A673 (cell line): ENCODE measurements around the gene APELA. TPM values are rescaled to one million over a fixed set of nuclear protein-coding genes. Genes with fewer than 3 reads are reported as not detected.
A peak's percentile ranks its signal among the peaks of the same experiment; 100 is the strongest.

Experiments used
- BruUV-seq: library from RNA; stranded (reverse); fragments of 400-500 nt; replicated peaks from 2 replicates; lab custom pipeline; 2021; lab: Mats Ljungman, UMichigan
- CTCF ChIA-PET: fragments of 300-600 bp; sonication (Branson Sonifier 250); formaldehyde crosslinking; loops from one replicate; lab custom pipeline; 2022; ENCODE audit warnings: antibody characterized with exemption; lab: Charles Lee
- POLR2A ChIA-PET: fragments of 300-600 bp; sonication (Branson Sonifier 250); formaldehyde crosslinking; loops from one replicate; lab custom pipeline; 2022; ENCODE audit warnings: antibody characterized with exemption; ENCODE audit not compliant: low non-redundant PET; lab: Charles Lee
- DNase-seq: peaks from one replicate; pipeline ENCODE4 v3.0.0-alpha.2; 2015; ENCODE audit warnings: low spot score
- H3K27ac ChIP-seq: fragments of 200-600 bp; sonication (generic); 2 replicates; pipeline ENCODE4 v1.5.1; 2016; ENCODE audit warnings: mixed run types, low read depth, mild to moderate bottlenecking, mixed read lengths, antibody characterized with exemption, low read length; ENCODE audit not compliant: poor library complexity, severe bottlenecking
- H3K27me3 ChIP-seq: fragments of 200-600 bp; sonication (generic); replicated peaks from 2 replicates; pipeline ENCODE4 v1.6.1; 2017; ENCODE audit warnings: mixed run types, low read depth, mild to moderate bottlenecking, mixed read lengths, antibody characterized with exemption, low read length; ENCODE audit not compliant: insufficient read depth, poor library complexity
- H3K36me3 ChIP-seq: fragments of 200-600 bp; sonication (generic); 2 replicates; pipeline ENCODE4 v1.6.1; 2016; ENCODE audit warnings: mixed run types, mild to moderate bottlenecking, mixed read lengths, antibody characterized with exemption, low read length; ENCODE audit not compliant: insufficient read depth, poor library complexity, severe bottlenecking
- H3K4me1 ChIP-seq: fragments of 200-600 bp; sonication (generic); 2 replicates; pipeline ENCODE4 v1.6.1; 2017; ENCODE audit warnings: mixed run types, mild to moderate bottlenecking, mixed read lengths, antibody characterized with exemption, low read length; ENCODE audit not compliant: insufficient read depth, poor library complexity, severe bottlenecking
- H3K4me3 ChIP-seq: fragments of 200-600 bp; sonication (generic); 2 replicates; pipeline ENCODE4 v1.5.1; 2016; ENCODE audit warnings: low read depth, mixed run types, mild to moderate bottlenecking, mixed read lengths, low read length; ENCODE audit not compliant: poor library complexity, severe bottlenecking
- H3K9me3 ChIP-seq: fragments of 200-600 bp; sonication (generic); 2 replicates; pipeline ENCODE4 v1.6.1; 2016; ENCODE audit warnings: mixed run types, low read depth, mild to moderate bottlenecking, mixed read lengths, antibody characterized with exemption, low read length; ENCODE audit not compliant: poor library complexity, severe bottlenecking
- EZH2 ChIP-seq: fragments of 200-600 bp; sonication (generic); IDR thresholded peaks from 2 replicates; pipeline ENCODE4 v1.6.1; 2017; ENCODE audit warnings: borderline replicate concordance, low read depth, mild to moderate bottlenecking, mixed read lengths, antibody characterized with exemption, low read length; ENCODE audit not compliant: poor library complexity, severe bottlenecking
- intact Hi-C: fragments of 100-400 bp; cut with micrococcal nuclease; formaldehyde crosslinking; loops from one replicate; pipeline ENCODE4 v1.10.0; 2022; ENCODE audit not compliant: unreplicated experiment
- total RNA-seq: library from RNA; stranded (reverse); gene quantifications from 2 replicates; pipeline ENCODE4 v1.2.3, GENCODE V29; 2021
- TF ChIP-seq, protein P1 (sequence below): fragments of 300-800, 200-600 bp; sonication (generic); conservative IDR thresholded peaks from 2 replicates; pipeline ENCODE4 v1.5.1; 2017; ENCODE audit warnings: low read depth, mild to moderate bottlenecking, antibody characterized with exemption, low read length, moderate library complexity, mixed read lengths

APELA gene
- total RNA-seq, 1 experiment from 2014 or later = 16.9 TPM

GRCh38 chr4:164866817-164867490 is 10.0 kb upstream of the APELA start:
- intact Hi-C loops = no loop called here
- Histone ChIP-seq H3K27ac (peak overlapping the region; percentile 10), H3K9me3 (no peaks in the 10 kb centered on the region), H3K4me3 (no peak overlapping the region), H3K36me3 (no peaks in the 10 kb centered on the region), H3K27me3 (no peaks in the 10 kb centered on the region), H3K4me1 (peaks cover 19% of the 10 kb centered on the region)
- peak; percentile 78 for DNase-seq
- CTCF ChIA-PET = no interaction called here
- TF ChIP-seq, protein P1, sequence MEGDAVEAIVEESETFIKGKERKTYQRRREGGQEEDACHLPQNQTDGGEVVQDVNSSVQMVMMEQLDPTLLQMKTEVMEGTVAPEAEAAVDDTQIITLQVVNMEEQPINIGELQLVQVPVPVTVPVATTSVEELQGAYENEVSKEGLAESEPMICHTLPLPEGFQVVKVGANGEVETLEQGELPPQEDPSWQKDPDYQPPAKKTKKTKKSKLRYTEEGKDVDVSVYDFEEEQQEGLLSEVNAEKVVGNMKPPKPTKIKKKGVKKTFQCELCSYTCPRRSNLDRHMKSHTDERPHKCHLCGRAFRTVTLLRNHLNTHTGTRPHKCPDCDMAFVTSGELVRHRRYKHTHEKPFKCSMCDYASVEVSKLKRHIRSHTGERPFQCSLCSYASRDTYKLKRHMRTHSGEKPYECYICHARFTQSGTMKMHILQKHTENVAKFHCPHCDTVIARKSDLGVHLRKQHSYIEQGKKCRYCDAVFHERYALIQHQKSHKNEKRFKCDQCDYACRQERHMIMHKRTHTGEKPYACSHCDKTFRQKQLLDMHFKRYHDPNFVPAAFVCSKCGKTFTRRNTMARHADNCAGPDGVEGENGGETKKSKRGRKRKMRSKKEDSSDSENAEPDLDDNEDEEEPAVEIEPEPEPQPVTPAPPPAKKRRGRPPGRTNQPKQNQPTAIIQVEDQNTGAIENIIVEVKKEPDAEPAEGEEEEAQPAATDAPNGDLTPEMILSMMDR = no peak
- TF ChIP-seq EZH2 = no peak
- POLR2A ChIA-PET = interaction anchor here (0.6 to 0.7 kb wide), 3 partner anchors 10 to 769 kb away, joined by 3 to 4 read pairs (median 3); no protein-coding TSS in a partner anchor
- no TSS peak for BruUV-seq

- no peak for DNase-seq
- ChIA-PET CTCF (no interaction called here), POLR2A (no interaction called here)
- H3K4me1 ChIP-seq = peaks cover 16% of the 10 kb centered on the region
- intact Hi-C loops = no loop called here
- no peaks in the 10 kb centered on the region for H3K9me3 ChIP-seq
- TF ChIP-seq, protein P1 = no peak
- TF ChIP-seq EZH2 = no peak
- no peak overlapping the region for H3K27ac ChIP-seq
- H3K36me3 ChIP-seq = no peaks in the 10 kb centered on the region
- no peaks in the 10 kb centered on the region for H3K27me3 ChIP-seq
- no TSS peak for BruUV-seq
- H3K4me3 ChIP-seq = no peak overlapping the region
These were observed 5.3 kb upstream of the APELA start for GRCh38 chr4:164871673-164872072.

DNA sequence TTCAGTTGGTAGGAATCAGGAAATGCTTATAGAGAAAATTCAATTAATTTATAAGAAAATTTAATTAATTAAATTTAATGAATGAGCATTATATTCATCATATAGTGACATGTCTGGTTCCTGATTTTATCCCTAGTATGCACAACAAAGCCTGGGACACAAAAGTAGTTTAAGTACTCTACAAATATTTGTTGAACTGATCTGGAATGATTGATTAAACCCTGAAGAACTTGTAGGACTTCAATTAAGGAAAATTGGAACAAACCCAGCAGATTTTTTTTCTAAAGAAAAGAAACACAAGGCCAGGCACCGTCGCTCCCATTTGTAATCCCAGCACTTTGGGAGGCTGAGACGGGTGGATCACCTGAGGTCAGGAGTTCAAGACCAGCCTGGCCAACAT is 4.5 kb upstream of the APELA start:
- CTCF ChIA-PET = no interaction called here
- TF ChIP-seq, protein P1 = no peak
- TF ChIP-seq EZH2 = no peak

More for the DNA sequence above, 4.5 kb upstream of the APELA start:
- intact Hi-C loops = no loop called here
- Histone ChIP-seq H3K4me3 (no peak overlapping the region), H3K27me3 (no peaks in the 10 kb centered on the region), H3K9me3 (no peaks in the 10 kb centered on the region), H3K36me3 (no peaks in the 10 kb centered on the region), H3K27ac (no peak overlapping the region), H3K4me1 (peaks cover 11% of the 10 kb centered on the region)
- BruUV-seq = no TSS peak
- POLR2A ChIA-PET = no interaction called here
- no peak for DNase-seq
